ENCODE data around the gene LRTM1. TPM values are rescaled to one million over a fixed set of nuclear protein-coding genes. Genes with fewer than 3 reads are reported as not detected.

Gene LRTM1
- total RNA-seq, 1 donor from 2014 or later, result not detected

DNA sequence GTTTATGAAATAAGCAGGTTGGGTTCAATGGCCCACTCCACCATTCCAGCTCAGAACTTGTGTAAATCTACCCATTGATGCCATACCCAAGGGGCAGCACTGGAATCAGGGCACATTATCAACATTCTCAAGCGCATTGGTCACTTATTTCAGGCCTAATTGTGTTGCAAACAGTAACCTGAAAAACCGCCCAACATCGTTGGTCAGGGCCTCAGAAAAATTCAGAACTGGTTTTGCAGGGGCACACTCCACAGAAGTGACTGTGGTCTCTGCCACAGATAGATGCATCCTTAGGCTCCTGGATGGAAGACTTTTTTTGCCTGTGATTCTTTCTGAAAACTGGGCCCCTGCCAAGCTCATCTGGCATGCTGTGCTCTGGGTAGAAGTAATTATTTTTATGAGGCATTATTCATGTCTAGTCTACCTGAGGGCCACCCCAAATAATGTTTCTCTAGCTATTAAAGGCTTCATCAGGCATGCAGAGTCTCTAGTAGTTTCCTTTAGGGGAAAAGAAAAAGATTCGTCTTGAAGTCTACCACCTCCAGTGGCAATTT, 21.7 kb upstream of the LRTM1 start:
- Histone ChIP-seq H2AFZ (replicated peaks) (no peak overlapping the region), H3K9me3 (ENCODE audit: low read depth) (no peaks in the 10 kb centered on the region), H3K4me3 (no peak overlapping the region), H3F3A (ENCODE audit: low read depth) (peaks cover 5% of the 10 kb centered on the region), H3K36me3 (no peaks in the 10 kb centered on the region), H3K4me2 (no peak overlapping the region), H3K4me1 (peaks cover 16% of the 10 kb centered on the region), H3K27ac (no peak overlapping the region), H3K27me3 (no peaks in the 10 kb centered on the region), H3K79me2 (ENCODE audit: low read depth) (no peaks in the 10 kb centered on the region), H3K9ac (no peak overlapping the region), H4K20me1 (ENCODE audit: low read depth) (no peaks in the 10 kb centered on the region)
- Mint-ChIP-seq H3K4me3 (no peak overlapping the region), H3K36me3 (no peaks in the 10 kb centered on the region), H3K4me1 (peaks cover 42% of the 10 kb centered on the region), H3K27ac (peak overlapping the region; percentile 67), H3K27me3 (ENCODE audit: insufficient read depth, low read depth) (peaks cover 5% of the 10 kb centered on the region), H3K9me3 (no peaks in the 10 kb centered on the region)
- TF ChIP-seq CTCF (IDR thresholded peaks at IDR 0.05), result no peak
- no peak for TF ChIP-seq EZH2phosphoT487 (IDR thresholded peaks at IDR 0.05)
- no peak for TF ChIP-seq EZH2 (IDR thresholded peaks at IDR 0.05)
- no peak for DNase-seq (ENCODE audit: low spot score)

DNA sequence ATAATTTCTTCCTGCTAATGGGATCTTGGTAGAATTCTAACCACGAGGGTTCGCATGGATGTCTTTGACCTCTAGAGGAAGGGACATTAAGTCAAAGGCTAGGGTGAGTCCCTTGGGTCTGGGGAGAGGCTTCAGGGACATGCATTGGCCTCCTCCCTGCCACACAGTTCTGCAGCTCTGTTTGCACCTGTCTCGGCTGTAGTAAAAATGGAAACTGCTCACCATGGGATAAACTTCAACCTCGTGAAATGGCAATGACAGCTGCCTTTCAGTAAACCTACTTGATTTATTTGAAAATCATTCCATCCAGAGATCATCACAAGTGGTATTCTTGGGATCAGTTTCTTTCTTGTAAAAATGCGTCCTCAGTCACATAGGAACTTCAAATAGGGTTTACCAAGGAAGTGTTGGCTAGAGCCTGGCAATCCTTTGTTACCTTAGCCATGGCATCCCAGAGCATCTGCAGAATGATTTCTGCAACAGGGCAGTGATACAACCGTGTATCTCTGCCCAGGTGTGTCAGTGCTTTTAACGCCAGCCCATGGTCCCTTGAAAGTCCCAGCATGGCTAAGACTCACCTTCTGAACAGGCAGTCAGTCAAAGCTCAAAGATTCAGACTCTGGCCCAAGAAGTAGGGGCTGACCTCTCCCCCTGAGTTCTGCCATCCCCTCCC, 14.0 kb upstream of the LRTM1 start:
- DNase-seq (ENCODE audit: low spot score), result no peak
- Histone ChIP-seq H3K27me3 (no peaks in the 10 kb centered on the region), H3K79me2 (ENCODE audit: low read depth) (no peaks in the 10 kb centered on the region), H3F3A (ENCODE audit: low read depth) (no peaks in the 10 kb centered on the region), H3K4me2 (no peak overlapping the region), H3K4me1 (peaks cover 6% of the 10 kb centered on the region), H2AFZ (replicated peaks) (no peak overlapping the region), H3K9ac (no peak overlapping the region), H3K27ac (no peak overlapping the region), H3K9me3 (ENCODE audit: low read depth) (no peaks in the 10 kb centered on the region), H3K36me3 (no peaks in the 10 kb centered on the region), H3K4me3 (no peak overlapping the region), H4K20me1 (ENCODE audit: low read depth) (no peaks in the 10 kb centered on the region)
- Mint-ChIP-seq H3K4me1 (peaks cover 33% of the 10 kb centered on the region), H3K27ac (no peak overlapping the region), H3K27me3 (ENCODE audit: insufficient read depth, low read depth) (peaks cover 5% of the 10 kb centered on the region), H3K36me3 (no peaks in the 10 kb centered on the region), H3K9me3 (no peaks in the 10 kb centered on the region), H3K4me3 (no peak overlapping the region)
- TF ChIP-seq EZH2 (IDR thresholded peaks at IDR 0.05), result no peak

- TF ChIP-seq EZH2 (IDR thresholded peaks at IDR 0.05), result no peak
- TF ChIP-seq EZH2phosphoT487 (IDR thresholded peaks at IDR 0.05), result no peak
- TF ChIP-seq CTCF (IDR thresholded peaks at IDR 0.05), result no peak
- no peak overlapping the region for H3K27ac ChIP-seq
- DNase-seq (ENCODE audit: low spot score), result no peak
- Mint-ChIP-seq H3K27ac (no peak overlapping the region), H3K4me1 (peaks cover 37% of the 10 kb centered on the region), H3K27me3 (ENCODE audit: insufficient read depth, low read depth) (peaks cover 2% of the 10 kb centered on the region), H3K9me3 (no peaks in the 10 kb centered on the region), H3K4me3 (no peak overlapping the region), H3K36me3 (no peaks in the 10 kb centered on the region)
- no peaks in the 10 kb centered on the region for H3K27me3 ChIP-seq
- no peaks in the 10 kb centered on the region for H4K20me1 ChIP-seq (ENCODE audit: low read depth)
- no peak overlapping the region for H3K4me3 ChIP-seq
- no peak overlapping the region for H2AFZ ChIP-seq (replicated peaks)
- no peak overlapping the region for H3K9ac ChIP-seq
- no peak overlapping the region for H3K4me2 ChIP-seq
- no peaks in the 10 kb centered on the region for H3K79me2 ChIP-seq (ENCODE audit: low read depth)
- H3K4me1 ChIP-seq, result peaks cover 2% of the 10 kb centered on the region
- H3F3A ChIP-seq (ENCODE audit: low read depth), result no peaks in the 10 kb centered on the region
- H3K9me3 ChIP-seq (ENCODE audit: low read depth), result no peaks in the 10 kb centered on the region
- H3K36me3 ChIP-seq, result no peaks in the 10 kb centered on the region
Observed at GRCh38 chr3:54940971-54941370, 13.1 kb upstream of the LRTM1 start.

All from neural progenitor cell (in vitro differentiated cells).